ENCODE measurements around the gene MARK4.

DNA sequence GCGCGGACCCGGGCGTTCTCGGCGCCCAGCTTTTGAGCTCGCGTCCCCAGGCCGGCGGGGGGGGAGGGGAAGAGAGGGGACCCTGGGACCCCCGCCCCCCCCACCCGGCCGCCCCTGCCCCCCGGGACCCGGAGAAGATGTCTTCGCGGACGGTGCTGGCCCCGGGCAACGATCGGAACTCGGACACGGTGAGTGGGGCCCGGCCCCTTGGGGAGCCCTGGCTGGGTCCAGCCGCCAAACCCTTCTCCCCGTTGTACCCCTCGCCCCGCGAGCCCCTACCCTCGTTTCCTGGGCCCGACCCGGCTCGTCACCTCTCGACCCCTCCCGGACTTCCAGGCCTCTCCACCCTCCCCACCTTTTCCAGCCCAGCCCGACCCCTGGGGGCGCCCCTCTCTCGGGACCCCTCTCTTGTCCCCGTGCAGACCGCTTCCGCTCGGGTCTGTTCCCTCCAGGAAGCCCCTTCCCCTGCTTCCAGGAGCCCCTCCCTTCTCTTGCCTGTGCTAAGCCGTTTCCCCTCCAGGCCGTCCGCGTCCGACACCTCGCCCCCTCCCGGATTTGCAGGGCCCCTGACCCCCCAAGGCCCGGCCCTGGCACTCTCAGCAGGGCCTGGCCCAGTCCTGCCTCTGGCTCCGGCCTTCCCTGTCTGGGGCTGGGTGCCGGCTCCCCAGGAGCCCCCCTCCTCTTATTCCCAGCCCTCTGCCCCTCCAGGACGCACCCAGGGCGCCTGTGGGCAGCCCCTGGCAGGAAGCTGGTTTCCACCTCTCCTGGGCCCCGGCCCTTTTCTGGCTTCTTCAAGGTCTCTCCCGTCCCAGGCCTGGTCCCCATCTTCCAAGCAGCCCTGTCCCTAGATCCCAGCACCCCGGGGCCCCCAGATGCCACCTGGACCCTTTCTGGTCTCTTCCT lies 632 bp downstream of the MARK4 start:
- no peak for TF ChIP-seq EZH2 (IDR thresholded peaks at IDR 0.05; ENCODE audit: low read depth)
- TF ChIP-seq, protein P1, sequence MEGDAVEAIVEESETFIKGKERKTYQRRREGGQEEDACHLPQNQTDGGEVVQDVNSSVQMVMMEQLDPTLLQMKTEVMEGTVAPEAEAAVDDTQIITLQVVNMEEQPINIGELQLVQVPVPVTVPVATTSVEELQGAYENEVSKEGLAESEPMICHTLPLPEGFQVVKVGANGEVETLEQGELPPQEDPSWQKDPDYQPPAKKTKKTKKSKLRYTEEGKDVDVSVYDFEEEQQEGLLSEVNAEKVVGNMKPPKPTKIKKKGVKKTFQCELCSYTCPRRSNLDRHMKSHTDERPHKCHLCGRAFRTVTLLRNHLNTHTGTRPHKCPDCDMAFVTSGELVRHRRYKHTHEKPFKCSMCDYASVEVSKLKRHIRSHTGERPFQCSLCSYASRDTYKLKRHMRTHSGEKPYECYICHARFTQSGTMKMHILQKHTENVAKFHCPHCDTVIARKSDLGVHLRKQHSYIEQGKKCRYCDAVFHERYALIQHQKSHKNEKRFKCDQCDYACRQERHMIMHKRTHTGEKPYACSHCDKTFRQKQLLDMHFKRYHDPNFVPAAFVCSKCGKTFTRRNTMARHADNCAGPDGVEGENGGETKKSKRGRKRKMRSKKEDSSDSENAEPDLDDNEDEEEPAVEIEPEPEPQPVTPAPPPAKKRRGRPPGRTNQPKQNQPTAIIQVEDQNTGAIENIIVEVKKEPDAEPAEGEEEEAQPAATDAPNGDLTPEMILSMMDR (conservative IDR thresholded peaks at IDR 0.05) = no peak
